Suppressor macrophage treated with lipopolysaccharide for 4 hours (primary cell): ENCODE data around the gene EIPR1.
"Not testable (repeated sequence)": the region's sequence is repeated elsewhere in the genome, so short reads cannot be mapped to it uniquely, and the experiment has no call there.

ENCODE experiments used
- DNase-seq: peaks from one replicate; pipeline ENCODE4 v3.0.0-alpha.2; 2020

Gene EIPR1

GRCh38 chr2:3399829-3400228 lies 22.2 kb upstream of the EIPR1 start:
- DNase-seq = no peak

DNA sequence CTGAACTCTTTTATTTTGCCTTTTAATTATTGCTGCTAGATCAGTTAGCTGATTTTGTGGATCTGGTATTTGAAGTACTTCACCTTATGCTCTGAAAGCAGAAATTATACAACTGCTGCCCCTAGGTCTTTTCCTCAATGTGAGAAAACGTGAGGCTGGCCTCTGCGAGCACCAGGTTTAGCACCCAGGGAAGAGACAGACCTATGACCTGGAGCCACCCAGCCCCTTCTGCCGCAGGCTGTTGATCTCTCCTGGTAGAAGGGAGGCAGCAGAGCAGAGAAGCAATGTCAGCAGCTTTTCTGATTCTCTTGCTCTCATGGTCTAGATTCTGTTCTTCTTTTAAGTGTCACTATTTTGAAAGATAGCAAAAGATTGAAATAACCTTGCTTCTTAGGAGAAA lies 21.8 kb upstream of the EIPR1 start:
- no peak for DNase-seq

DNA sequence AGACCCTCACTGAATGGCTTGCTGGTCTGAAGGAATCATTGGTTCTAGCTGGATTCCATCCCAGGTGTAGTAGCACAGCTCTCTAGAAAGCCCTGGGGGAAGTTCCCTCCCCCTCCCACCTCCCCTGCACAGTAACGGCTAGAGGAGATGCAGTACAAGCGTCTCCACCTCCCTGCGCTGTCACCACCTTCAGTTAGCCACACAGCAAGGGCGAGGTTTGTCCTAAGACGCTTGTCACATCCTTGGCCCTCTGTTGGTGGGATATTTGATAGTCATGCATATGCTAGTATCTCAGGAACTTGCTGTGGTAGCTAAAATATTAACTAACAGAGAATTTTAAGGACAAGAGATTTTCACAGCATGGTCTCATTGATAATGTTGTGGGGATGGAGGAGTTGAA lies 21.2 kb upstream of the EIPR1 start:
- DNase-seq = no peak

DNA sequence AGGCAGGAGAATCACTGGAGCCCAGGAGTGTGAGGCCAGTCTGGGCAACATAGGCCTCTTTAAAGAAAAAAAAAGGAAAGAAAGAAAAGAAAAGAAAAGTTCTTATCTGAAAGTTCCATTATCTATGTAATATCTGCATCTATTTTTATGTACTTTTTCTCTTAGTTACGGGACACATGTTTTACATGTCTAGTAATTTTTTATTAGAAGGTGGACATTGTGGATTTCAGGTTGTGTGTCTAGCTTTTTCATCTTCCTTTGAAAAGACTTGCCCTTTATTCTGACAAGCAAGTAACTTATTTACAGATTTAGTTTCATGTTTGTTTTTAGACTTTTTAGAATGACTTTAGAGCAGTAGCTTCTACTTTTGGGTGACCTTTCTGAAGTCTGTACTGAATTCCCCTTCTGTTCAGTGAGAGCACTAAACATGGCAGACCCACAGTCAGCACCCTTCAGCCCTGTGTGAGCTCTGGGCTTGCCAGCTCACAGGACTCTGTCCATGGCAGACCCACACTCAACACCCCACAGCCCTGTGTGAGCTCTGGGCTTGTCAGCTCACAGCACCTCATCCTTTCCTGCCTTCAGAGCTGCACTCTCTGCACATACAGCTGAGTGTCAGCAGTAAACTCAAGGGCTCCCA lies 19.4 kb upstream of the EIPR1 start:
- no peak for DNase-seq

DNA sequence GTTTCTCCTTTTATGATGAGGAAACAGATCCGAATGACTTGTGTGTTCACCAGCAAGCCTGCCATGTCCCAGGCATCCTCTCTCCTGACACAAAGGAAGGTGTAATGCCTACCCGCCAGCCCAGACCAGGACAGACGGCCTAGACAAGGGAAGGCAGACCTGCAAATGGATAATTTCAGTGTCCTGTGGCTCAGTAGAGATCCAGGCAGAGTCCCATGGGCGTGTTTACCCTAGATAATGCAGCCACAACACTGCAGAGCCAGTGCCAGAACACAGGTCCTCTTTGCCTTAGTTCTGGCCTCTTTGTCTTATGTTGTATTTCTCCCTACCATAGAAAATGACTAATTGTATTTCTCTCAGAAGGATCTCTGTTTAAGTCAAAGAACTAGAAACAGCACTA lies 14.6 kb upstream of the EIPR1 start:
- no peak for DNase-seq

DNA sequence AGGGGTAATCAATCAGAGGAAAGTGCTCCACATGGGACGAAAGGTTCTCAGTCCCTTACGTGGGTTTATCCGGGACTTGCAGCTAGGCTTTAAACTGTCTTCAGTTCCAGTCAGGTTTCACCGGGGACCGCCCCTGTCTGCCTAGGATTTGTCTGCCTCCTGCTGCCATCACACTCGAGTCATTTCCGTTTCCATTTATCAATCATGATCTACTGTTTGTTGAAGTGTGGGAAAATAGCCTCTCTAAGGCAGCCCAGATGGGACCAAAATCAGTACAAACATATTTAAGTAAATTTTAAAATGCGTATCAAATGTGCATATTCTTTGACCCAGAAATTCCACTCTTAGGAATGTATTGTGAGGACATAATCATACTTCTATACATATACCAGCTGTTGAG lies 12.4 kb upstream of the EIPR1 start:
- DNase-seq = no peak

DNA sequence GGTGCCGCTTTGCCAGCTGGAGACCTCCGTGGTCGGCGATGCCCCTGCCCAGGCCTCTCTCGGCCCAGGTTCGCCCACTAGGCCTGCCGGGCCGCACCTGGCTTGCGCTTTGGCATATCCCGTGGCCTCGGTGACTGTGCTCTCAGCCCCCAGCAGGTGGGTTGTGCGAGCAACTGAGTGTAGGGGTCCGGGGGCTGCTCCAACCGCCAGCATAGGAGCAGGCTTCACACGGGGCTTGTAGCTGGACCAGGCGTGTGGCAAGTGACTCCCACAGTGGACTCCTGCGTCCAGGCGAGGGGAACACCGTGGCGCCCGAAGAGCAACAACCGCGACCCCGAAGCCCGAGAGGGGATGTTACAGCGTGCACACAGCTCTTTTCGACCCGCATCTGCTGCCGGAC lies 11.6 kb upstream of the EIPR1 start:
- DNase-seq = no peak

GRCh38 chr2:3388412-3388738 lies 10.8 kb upstream of the EIPR1 start:
- no peak for DNase-seq

- DNase-seq = no peak
Observed at GRCh38 chr2:3387644-3388411, 10.2 kb upstream of the EIPR1 start.

DNA sequence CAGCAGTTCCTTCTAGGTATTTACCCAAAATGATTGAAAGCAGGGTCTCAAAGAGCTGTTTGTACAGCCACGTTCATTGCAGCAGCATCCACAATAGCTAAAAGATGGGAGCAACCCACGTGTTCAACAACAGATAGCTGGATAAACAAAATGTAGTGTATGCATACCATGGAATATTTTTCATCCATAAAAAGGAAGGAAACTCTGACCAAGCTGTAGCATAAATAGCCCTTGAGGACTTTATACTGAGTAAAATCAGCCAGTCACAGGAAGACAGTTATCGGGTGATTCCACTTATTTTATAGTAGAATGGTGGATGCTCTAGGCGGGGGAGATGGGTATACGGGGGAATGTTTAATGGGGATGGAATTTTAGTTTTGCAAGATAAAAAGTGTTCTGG lies 9.4 kb upstream of the EIPR1 start:
- no peak for DNase-seq

GRCh38 chr2:3386448-3386958 lies 8.9 kb upstream of the EIPR1 start:
- no peak for DNase-seq

DNA sequence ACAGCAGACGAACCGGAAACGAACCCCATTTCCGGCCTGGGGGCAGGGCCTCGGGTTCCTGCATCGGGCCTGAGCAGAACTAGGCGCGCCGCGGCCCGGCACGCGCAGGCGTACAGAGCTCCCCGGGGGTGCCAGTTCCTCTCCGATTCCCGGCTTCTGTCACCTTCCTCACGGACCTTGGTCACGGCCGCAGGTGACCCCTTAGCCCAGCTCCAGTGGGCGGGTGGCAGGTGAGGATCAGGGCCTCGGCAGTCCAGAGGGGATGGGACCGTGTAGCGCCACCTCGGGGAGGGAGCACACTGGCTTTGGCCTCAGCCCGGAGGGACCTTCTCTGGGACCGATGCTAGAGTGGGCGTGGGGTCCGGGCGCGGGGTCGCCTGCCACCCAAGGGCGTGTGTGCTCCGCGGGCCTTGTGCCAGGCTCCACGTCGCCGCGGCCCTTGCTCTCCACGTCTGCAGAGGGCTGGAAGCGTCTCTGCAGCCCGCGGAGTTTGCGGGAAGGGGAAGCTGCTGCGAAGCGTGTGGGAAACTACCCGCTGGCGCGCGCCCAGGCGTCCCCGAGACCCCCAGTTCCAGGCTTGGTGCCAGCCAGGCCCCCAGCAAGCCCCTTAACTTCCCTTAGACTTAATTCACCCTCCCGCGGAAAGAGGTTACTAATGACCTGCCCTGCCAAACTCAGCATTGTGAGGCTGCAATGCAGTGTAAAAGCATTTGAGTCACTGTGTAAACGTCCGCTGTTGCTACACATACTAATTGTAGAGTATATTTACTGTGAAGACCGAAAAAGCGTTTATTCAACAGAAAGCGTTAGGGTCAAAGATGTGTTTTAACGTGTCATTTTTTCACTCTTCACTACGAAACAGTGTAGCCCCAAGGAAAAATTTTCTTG lies 2.3 kb upstream of the EIPR1 start, which contains the start of gene TRAPPC12:
Gene TRAPPC12, plus strand, starts transcription at position 48 of the 888 bp plus-strand sequence. CDS start 7,930 bp downstream, outside the sequence.
- peak; percentile 89 for DNase-seq

GRCh38 chr2:3379339-3379646 lies 1.7 kb upstream of the EIPR1 start:
- no peak for DNase-seq

DNA sequence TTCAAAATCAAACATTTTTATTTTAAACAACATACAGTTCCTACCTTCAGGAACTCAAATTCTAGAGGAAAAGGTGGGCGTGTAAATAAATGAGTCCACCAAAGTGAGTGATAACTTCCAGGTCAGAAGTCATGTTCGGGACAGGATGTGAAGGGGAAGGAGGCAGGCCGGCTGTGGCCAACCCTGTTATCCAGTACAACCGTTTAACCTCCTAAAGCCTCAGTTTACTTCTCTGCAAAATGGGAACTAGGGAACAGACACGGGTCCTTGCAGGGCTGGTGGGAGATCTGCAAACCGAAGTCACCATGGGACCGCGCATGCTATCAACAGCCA lies 373 bp downstream of the EIPR1 start:
- DNase-seq = peak; percentile 49

GRCh38 chr2:3376821-3377220 lies 797 bp downstream of the EIPR1 start:
- DNase-seq = no peak

DNA sequence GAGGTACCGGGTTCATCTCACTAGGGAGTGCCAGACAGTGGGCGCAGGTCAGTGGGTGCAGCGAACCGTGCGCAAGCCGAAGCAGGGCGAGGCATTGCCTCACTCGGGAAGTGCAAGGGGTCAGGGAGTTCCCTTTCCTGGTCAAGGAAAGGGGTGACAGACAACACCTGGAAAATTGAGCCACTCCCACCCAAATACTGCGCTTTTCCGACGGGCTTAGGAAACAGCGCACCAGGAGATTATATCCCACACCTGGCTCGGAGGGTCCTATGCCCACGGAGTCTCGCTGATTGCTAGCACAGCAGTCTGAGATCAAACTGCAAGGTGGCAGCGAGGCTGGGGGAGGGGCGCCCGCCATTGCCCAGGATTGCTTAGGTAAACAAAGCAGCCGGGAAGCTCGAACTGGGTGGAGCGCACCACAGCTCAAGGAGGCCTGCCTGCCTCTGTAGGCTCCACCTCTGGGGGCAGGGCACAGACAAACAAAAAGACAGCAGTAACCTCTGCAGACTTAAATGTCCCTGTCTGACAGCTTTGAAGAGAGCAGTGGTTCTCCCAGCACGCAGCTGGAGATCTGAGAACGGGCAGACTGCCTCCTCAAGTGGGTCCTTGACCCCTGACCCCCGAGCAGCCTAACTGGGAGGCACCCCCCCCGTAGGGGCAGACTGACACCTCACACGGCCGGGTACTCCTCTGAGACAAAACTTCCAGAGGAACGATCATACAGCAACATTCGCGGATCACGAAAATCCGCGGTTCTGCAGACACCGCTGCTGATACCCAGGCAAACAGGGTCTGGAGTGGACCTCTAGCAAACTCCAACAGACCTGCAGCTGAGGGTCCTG lies 8.1 kb downstream of the EIPR1 start:
- not testable (repeated sequence) for DNase-seq

- DNase-seq = no peak
Observed at GRCh38 chr2:3368261-3368722, 9.3 kb downstream of the EIPR1 start.

- no peak for DNase-seq
Observed at GRCh38 chr2:3365219-3365618, 12.4 kb downstream of the EIPR1 start.

DNA sequence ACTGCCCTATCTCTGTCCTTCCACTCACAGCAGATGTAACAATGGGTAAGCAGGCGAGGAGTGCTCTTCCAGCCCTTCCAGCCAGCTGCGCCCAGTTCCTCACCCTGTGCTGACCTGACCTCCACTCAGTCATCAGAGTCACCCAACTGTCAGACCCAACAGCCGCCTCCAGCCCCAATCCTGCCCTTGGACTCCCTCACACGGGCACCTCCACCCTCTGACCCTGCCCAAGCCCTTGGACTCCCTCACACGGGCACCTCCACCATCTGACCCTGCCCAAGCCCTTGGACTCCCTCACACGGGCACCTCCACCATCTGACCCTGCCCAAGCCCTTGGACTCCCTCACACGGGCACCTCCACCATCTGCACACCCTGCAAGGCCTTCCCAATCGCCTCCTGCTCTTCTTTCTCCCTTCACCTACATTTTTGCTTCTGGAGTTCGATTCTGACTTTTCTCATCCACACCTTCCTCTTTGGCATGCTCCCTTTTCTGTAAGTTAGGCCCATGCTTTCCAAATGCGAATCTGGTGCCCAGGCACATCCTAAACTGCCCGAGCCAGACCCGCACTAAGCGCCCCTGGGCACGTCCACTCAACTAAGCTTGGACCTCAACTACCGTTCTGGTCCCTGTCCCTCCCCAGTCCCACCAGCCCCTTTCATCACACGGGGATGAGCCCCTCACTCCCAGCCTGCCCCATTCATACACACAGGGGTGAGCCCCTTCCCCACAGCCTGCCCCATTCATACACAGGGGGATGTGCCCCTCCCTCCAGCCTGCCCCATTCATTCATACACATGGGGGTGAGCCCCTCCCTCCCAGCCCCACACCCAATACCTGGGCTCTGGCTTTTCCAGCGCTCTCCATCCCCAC lies 15.9 kb downstream of the EIPR1 start:
- no peak for DNase-seq

DNA sequence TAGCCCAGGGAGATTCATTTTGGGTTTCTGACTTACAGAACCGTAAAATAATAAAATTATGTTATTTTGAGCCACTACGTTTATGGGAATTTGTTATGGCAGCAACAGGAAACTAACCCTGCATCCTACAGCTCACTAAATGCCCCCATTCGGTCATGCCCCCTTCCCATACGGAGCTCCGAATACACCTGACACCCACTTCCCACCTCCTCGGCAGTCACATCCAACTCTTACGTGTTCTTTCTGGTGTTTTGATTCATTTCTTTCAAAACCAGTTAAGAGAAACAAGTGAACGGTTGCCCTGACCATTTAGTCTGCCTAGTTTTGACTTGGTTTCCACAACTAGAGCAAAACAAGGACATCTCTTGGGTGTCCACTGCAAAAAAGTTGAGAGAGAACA lies 19.7 kb downstream of the EIPR1 start:
- DNase-seq = no peak

- DNase-seq = peak; percentile 40
Observed at GRCh38 chr2:3357446-3357845, 20.2 kb downstream of the EIPR1 start.

DNA sequence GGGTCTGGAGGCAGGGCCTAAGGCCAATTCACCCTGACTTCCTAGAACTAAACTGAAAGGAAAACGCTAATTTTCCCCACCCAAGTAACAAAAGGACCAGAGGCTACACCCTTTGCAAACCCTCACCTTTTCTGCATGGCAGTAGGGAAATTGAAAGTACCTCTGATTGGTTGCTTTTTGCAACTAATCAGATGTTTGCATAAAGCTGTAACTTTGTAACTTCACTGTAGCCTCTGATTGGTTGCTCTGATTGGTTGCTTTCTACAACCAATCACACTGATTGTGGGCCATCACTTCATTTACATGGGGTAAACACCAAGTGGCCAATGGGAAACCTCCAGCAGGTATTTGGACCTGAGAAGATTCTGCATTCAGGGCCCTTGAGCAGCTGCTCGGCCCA lies 20.8 kb downstream of the EIPR1 start:
- DNase-seq = no peak
